D721Med (cell line): Measurements from ENCODE around the gene CNKSR2.

Experiments used
- DNase-seq: peaks from one replicate; pipeline ENCODE4 v3.0.0; 2011; ENCODE audit warnings: low spot score; ENCODE audit not compliant: insufficient read length
- FAIRE-seq: peaks from 2 replicates; lab custom pipeline; 2011; peaks lifted over from hg19 to GRCh38; lab: Jason Lieb, UNC
- CTCF ChIP-seq: IDR thresholded peaks from 2 replicates; pipeline ENCODE4 v1.5.1; 2012; ENCODE audit warnings: mild to moderate bottlenecking, control low read depth; ENCODE audit not compliant: insufficient read depth; ENCODE audit errors: missing control alignments

CNKSR2 gene

GRCh38 chrX:21660156-21660555 is 285.9 kb downstream of the CNKSR2 start:
- DNase-seq (no peak), FAIRE-seq (no peak)
- no peak for TF ChIP-seq CTCF

- no peak for DNase-seq
- TF ChIP-seq CTCF, result no peak
- FAIRE-seq, result no peak
Observed at GRCh38 chrX:21661316-21661715, 287.1 kb downstream of the CNKSR2 start.

GRCh38 chrX:21662761-21663160 is 288.5 kb downstream of the CNKSR2 start:
- DNase-seq, result no peak
- FAIRE-seq, result no peak
- no peak for TF ChIP-seq CTCF

- DNase-seq, result no peak
- FAIRE-seq, result no peak
- no peak for TF ChIP-seq CTCF
Observed at GRCh38 chrX:21666252-21666651, 292.0 kb downstream of the CNKSR2 start.

GRCh38 chrX:21666679-21667078 is 292.5 kb downstream of the CNKSR2 start:
- DNase-seq, result no peak
- no peak for TF ChIP-seq CTCF
- no peak for FAIRE-seq

GRCh38 chrX:21674430-21675186 is 300.4 kb downstream of the CNKSR2 start:
- DNase-seq (no peak), FAIRE-seq (no peak)
- TF ChIP-seq CTCF, result no peak

- FAIRE-seq (no peak), DNase-seq (no peak)
- TF ChIP-seq CTCF, result no peak
Observed at GRCh38 chrX:21675931-21676330, 301.7 kb downstream of the CNKSR2 start.
